AG09309 (cell line): Measurements from ENCODE around the gene TAOK1.
A peak's percentile ranks its signal among the peaks of the same experiment; 100 is the strongest.

ENCODE experiments used
- DNase-seq: peaks from one replicate; pipeline ENCODE4 v3.0.0-alpha.2; 2010; ENCODE audit warnings: low read depth
- H3K4me3 ChIP-seq: 2 replicates; pipeline ENCODE4 v1.5.1; 2011; ENCODE audit warnings: mild to moderate bottlenecking, low read depth, low read length, moderate library complexity; ENCODE audit not compliant: control insufficient read depth
- TF ChIP-seq, protein P1 (sequence below): IDR thresholded peaks from 2 replicates; pipeline ENCODE4 v1.5.1; 2011; ENCODE audit warnings: mild to moderate bottlenecking, low read depth, low read length, inconsistent platforms; ENCODE audit not compliant: insufficient read depth, control insufficient read depth; ENCODE audit errors: missing control alignments

The TAOK1 gene

DNA sequence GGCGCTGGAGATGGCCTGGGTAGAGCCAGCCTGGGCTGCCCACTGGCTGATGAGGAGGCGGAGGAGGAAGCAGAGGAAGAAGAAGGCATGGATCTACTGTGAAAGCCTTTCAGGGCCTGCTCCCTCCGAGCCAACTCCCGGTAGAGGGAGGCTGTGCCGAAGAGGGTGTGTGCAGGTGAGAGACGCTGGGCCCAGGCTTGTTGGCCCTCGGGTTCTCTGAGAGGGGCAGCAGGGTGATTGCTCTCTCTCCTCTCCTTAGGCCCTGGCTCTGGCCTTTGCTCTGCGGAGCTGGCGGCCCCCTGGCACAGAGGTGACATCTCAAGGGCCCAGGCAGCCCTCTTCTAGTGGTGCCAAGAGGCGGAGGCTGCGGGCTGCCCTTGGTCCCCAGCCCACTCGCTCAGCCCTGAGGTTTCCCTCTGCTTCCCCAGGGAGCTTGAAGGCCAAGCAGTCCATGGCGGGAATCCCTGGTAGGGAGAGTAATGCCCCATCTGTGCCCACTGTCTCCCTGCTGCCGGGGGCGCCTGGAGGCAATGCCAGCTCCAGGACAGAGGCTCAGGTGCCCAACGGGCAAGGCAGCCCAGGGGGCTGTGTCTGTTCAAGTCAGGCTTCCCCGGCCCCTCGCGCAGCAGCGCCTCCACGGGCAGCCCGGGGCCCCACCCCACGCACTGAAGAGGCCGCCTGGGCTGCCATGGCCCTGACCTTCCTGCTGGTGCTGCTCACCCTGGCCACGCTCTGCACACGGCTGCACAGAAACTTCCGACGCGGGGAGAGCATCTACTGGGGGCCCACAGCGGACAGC, 181.9 kb downstream of the TAOK1 start:
- no peak for DNase-seq
- TF ChIP-seq, protein P1, sequence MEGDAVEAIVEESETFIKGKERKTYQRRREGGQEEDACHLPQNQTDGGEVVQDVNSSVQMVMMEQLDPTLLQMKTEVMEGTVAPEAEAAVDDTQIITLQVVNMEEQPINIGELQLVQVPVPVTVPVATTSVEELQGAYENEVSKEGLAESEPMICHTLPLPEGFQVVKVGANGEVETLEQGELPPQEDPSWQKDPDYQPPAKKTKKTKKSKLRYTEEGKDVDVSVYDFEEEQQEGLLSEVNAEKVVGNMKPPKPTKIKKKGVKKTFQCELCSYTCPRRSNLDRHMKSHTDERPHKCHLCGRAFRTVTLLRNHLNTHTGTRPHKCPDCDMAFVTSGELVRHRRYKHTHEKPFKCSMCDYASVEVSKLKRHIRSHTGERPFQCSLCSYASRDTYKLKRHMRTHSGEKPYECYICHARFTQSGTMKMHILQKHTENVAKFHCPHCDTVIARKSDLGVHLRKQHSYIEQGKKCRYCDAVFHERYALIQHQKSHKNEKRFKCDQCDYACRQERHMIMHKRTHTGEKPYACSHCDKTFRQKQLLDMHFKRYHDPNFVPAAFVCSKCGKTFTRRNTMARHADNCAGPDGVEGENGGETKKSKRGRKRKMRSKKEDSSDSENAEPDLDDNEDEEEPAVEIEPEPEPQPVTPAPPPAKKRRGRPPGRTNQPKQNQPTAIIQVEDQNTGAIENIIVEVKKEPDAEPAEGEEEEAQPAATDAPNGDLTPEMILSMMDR, result no peak
- H3K4me3 ChIP-seq, result no peak overlapping the region; the same call in 1 of the 2 replicates

DNA sequence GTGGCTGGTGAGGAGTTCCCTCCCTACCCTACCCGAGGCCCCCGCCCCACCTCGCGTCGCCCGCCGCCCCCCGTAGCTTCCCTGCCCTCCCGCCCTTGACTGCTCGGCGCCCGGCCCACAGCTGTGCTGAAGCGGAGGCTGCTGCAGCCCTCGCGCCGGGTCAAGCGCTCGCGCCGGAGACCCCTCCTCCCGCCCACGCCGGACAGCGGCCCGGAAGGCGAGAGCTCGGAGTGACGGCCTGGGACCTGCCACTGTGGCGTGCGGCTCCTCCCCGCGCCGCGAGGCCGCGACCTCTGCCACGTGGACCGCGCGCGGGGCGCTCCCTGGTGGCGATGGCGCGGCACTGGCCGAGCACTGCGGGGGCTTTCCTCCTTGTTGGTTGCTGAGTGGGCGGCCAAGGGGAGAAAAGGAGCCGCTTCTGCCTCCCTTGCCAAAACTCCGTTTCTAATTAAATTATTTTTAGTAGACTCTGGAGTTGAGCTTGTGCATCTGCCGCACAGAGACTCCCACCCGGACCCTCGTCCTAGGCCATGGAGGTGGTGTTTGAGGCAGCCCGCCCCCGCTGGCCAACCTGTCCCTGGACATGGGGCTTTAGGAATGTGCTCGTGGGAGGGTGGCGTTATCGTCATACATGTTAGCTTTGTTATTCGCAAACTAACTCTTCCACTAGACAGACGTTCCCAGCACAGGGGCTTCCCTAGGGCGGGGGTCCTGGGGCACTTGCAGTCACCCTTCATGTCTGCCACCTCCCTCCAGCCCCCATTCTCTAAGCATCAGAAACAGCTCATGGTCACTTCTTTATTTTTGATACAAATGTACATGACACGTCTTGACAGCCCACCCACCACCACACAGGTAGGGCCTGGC, 182.8 kb downstream of the TAOK1 start:
- H3K4me3 ChIP-seq, result no peak overlapping the region; the same call in 1 of the 2 replicates
- TF ChIP-seq, protein P1, result peak; percentile 53
- DNase-seq, result no peak

DNA sequence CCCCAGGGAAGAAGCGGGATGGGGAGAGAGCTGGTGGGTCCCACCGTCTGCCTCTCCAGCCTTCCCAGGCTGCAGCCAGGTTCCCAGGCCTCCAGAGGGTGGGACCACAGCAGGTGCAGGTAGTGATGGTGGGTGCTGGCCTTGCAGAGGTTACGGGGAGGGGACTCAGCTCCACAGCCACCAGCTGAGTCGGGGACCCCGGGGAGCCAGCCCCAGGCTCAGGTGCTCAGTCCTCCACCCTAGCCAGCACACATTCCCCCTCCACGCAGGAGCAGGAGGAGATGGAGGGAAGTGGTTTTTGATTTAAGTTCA, 183.4 kb downstream of the TAOK1 start:
- no peak overlapping the region for H3K4me3 ChIP-seq
- DNase-seq, result no peak
- TF ChIP-seq, protein P1, result no peak

DNA sequence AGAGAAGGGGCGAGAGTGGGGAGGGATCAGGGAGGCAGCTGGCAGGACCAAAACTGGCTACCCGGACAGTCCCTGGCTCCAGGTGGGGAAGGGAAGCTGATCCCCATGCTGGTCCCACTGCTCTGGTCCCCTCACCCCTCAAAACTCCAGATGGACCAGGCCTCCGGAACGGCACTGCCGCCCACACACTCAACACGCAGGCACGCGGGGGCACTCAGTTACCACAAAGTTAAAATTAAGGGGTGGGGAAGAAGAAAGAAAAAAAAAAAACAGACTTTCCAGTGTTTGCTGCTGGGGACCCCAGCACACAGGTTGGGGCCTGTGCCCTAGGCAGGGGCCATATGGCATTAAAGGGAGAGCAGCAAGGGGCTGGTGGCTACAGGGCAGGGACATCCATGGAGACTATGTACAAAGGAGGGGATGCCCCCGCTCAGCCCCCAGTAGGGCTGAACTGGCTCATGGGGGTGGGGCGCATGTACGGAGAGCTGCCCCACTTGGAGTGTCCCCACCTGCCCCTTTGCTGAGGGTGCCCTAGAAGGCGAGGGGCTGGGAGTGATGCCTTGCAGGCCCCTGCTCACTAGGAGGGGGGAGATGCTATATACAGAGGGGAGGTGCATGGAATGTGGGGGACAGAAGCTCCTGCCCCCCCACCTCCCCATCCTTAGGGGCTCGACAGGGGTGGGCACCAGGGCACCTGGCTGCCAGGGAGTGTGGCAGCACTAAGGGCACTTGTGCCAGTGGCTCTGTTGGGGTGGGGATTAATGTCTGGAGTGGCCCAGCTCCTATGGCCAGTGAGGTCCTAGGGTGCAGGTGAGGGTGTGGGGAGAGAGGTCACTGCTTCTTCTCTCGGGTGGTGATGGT, 183.9 kb downstream of the TAOK1 start:
- no peak overlapping the region for H3K4me3 ChIP-seq
- TF ChIP-seq, protein P1, result no peak
- no peak for DNase-seq

DNA sequence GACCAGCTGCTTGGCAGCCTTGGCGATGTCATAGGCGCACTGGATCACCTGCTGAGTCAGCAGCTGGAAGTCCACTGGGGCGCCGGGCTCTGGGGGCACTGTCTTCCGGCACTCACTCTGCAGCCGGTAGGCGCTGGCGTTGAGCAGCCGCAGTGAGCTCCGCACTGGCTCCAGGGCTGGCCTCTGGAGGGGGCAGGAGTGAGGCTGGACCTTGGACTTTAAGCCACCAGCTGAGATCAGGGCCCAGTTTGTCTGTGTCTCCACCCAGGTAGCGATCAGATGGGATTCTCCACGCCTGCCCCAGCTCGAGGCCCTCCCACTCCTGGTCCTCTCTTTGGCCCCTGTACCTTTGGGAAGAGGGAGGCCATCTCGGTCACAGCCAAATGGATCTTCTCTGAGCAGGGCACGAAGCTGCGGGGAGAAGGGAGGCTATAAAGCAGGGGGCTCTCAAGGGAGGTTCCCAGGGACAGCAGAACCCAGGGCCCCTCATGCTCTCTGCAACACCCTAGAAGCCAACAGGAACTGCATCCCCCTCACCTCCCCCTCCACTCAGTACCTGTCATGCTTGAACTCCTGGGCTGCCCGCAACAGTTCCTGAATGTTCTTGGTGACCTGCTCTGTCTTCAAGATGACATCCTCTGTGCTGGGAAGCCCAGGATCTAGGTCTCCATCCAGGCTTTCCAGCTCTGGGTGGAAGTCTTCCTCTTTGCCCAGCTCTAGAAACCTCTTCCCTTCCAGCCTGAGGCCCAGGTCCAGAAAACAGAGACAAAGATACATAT, 184.8 kb downstream of the TAOK1 start:
- TF ChIP-seq, protein P1, result no peak
- H3K4me3 ChIP-seq, result no peak overlapping the region
- no peak for DNase-seq

DNA sequence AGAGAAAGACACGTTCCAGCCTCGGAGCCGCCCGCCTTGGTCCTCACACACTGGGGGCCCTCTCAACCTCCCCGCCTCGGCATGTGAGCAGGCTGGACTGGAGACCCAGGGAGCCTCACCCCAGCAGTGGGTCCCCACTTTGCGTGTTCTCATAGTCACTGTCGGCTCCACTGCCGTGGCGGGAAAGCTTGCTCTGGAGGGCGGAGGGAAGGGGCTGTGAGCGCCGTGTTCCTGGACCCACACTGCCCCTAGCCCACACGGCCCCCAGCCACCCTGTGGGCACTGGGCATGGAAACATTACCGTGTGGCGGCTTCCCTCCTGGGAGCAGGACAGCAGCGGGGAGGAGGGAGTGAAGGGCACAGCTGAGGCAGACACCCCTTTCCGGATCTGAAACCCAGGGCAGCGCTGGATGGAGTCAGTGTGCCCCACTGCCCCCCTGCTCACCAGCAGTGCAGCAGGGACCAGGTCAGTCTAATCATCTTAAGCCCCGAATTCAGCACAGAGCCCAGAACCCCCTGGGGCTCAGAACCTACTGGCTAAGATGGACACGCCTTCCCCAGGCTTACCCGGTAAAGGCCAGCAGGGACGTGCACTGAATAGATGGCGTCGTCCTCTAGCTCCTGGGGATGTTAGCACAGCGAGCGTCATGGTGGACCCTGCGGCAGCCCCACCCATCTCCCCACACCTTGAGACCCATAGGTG, 185.5 kb downstream of the TAOK1 start:
- TF ChIP-seq, protein P1, result no peak
- DNase-seq, result no peak
- H3K4me3 ChIP-seq, result no peak overlapping the region
